HepG2 (cell line): Measurements from ENCODE around the gene KLHL36.

ENCODE experiments used
- ARNTL ChIP-seq: sonication (generic); formaldehyde crosslinking; IDR thresholded peaks from 2 replicates; pipeline ENCODE4 v1.4.0; 2020; ENCODE audit warnings: mild to moderate bottlenecking, missing genetic modification reagents
- ATF7 ChIP-seq, 2 experiments: fragments of 450-650 bp in 1 of 2; sonication (generic) in 1 of 2; formaldehyde crosslinking in 1 of 2; IDR thresholded peaks; 2 replicates each; pipeline versions ENCODE4 v1.4.0 to v1.6.1; 2016 to 2020; ENCODE audit warnings: antibody characterized with exemption in 1 of 2, mild to moderate bottlenecking in 1 of 2, missing genetic modification reagents in 1 of 2
- EP300 ChIP-seq, 3 experiments: sonication (generic) in 1 of 3; formaldehyde crosslinking in 1 of 3; IDR thresholded peaks; 2 replicates each; pipeline versions ENCODE4 v1.5.1 to v1.6.1; 2011 to 2020; ENCODE audit warnings: low read depth in 2 of 3, low read length in 2 of 3, borderline replicate concordance in 1 of 3, improper control_type of control experiment in 1 of 3, mild to moderate bottlenecking in 1 of 3, missing genetic modification reagents in 1 of 3, moderate library complexity in 1 of 3
- EZH2 ChIP-seq: conservative IDR thresholded peaks from 2 replicates; pipeline ENCODE4 v1.6.1; 2012; ENCODE audit warnings: mild to moderate bottlenecking, low read depth, low read length, moderate library complexity
- LCORL ChIP-seq, 2 experiments: fragments of 450-650 bp in 1 of 2; sonication (generic) in 1 of 2; formaldehyde crosslinking in 1 of 2; IDR thresholded peaks; 2 replicates each; pipeline versions ENCODE4 v1.5.0 to v1.6.1; 2017 to 2020; ENCODE audit warnings: antibody characterized with exemption in 1 of 2, missing genetic modification reagents in 1 of 2
- MAZ ChIP-seq, 2 experiments: sonication (generic) in 1 of 2; formaldehyde crosslinking in 1 of 2; IDR thresholded peaks; 2 replicates each; pipeline versions ENCODE4 v1.5.0 to v1.6.1; 2012 to 2020; ENCODE audit warnings: low read depth in 2 of 2, mild to moderate bottlenecking in 2 of 2, borderline replicate concordance in 1 of 2, improper control_type of control experiment in 1 of 2, low read length in 1 of 2, missing genetic modification reagents in 1 of 2, moderate library complexity in 1 of 2
- NFIC ChIP-seq: IDR thresholded peaks from 2 replicates; pipeline ENCODE4 v1.6.1; 2012; ENCODE audit warnings: mild to moderate bottlenecking, low read length, inconsistent platforms
- TCF7 ChIP-seq: sonication (generic); IDR thresholded peaks from 2 replicates; pipeline ENCODE4 v1.6.1; 2016; ENCODE audit warnings: antibody characterized with exemption, low read depth
- TF ChIP-seq, protein P1 (sequence below): sonication (generic); formaldehyde crosslinking; IDR thresholded peaks from 2 replicates; pipeline ENCODE4 v1.4.0; 2020; ENCODE audit warnings: missing genetic modification reagents
- TF ChIP-seq, protein P2 (sequence below): IDR thresholded peaks from 2 replicates; pipeline ENCODE4 v1.6.1; 2016; ENCODE audit warnings: low read depth, control low read depth
- TF ChIP-seq, protein P3 (sequence below): sonication (generic); formaldehyde crosslinking; IDR thresholded peaks from 2 replicates; pipeline ENCODE4 v1.5.0; 2020; ENCODE audit warnings: mild to moderate bottlenecking, missing genetic modification reagents, moderate library complexity

DNA sequence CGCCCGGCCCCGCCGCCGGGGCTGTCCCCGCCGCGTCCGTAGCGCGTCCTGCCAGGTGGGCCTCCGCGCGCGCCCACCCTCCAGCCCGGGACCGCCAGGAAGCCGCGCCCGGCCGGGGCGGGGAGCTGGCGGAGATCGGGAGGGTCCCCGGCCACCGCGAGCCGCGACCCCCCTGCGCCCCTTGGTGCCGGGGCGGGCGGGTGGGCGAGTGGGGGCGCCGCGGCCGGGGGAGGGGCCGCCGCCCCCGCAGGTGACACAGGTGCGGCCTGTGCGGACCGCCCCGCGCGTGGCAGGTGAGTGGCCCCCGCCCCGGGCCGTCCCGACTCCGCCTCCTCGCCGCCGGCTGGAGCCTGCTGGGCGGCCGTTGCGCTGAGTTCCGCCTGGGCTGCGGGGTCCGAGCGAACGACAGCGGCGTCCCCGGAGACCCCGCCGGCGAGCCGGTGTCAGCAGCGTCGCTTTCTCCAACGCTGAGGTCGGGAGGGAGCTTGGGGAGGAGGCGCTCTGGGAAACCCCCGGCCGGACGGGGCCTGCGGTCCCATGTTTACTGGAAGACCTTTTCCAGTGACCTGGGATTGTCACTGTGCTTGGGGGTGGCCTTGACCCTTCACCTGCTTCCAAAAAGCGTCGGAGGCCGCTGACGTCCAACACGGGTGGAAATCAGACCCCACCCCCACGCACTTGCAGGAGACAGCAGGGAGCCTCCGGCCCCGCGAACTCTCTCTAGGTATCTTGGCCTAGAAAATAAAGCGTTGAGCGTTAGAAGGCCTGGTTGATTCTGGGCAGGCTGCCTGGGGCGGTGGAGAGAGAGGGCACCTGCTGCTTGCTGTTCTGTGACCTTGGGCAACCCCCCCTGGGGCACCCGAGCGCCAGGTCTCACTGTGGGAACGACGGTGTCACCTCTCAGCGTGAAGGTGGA lies 542 bp downstream of the KLHL36 start:
- TF ChIP-seq EP300 (IDR thresholded peaks at IDR 0.05; ENCODE audit: low read depth in 2 of 2, low read length in 2 of 2) = 0 out of 4 replicates have a peak, but pooled peaks of 1 of the 2 experiments have one; percentile 37
- no peak for TF ChIP-seq EP300 (CRISPR knock-in tag; IDR thresholded peaks at IDR 0.05; ENCODE audit: borderline replicate concordance)
- TF ChIP-seq, protein P1, sequence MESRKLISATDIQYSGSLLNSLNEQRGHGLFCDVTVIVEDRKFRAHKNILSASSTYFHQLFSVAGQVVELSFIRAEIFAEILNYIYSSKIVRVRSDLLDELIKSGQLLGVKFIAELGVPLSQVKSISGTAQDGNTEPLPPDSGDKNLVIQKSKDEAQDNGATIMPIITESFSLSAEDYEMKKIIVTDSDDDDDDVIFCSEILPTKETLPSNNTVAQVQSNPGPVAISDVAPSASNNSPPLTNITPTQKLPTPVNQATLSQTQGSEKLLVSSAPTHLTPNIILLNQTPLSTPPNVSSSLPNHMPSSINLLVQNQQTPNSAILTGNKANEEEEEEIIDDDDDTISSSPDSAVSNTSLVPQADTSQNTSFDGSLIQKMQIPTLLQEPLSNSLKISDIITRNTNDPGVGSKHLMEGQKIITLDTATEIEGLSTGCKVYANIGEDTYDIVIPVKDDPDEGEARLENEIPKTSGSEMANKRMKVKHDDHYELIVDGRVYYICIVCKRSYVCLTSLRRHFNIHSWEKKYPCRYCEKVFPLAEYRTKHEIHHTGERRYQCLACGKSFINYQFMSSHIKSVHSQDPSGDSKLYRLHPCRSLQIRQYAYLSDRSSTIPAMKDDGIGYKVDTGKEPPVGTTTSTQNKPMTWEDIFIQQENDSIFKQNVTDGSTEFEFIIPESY (CRISPR knock-in tag) = peak; percentile 70
- TF ChIP-seq ARNTL (CRISPR knock-in tag) = no peak
- TF ChIP-seq NFIC = no peak
- TF ChIP-seq, protein P2, sequence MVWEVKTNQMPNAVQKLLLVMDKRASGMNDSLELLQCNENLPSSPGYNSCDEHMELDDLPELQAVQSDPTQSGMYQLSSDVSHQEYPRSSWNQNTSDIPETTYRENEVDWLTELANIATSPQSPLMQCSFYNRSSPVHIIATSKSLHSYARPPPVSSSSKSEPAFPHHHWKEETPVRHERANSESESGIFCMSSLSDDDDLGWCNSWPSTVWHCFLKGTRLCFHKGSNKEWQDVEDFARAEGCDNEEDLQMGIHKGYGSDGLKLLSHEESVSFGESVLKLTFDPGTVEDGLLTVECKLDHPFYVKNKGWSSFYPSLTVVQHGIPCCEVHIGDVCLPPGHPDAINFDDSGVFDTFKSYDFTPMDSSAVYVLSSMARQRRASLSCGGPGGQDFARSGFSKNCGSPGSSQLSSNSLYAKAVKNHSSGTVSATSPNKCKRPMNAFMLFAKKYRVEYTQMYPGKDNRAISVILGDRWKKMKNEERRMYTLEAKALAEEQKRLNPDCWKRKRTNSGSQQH (CRISPR knock-in tag) = no peak
- TF ChIP-seq, protein P3, sequence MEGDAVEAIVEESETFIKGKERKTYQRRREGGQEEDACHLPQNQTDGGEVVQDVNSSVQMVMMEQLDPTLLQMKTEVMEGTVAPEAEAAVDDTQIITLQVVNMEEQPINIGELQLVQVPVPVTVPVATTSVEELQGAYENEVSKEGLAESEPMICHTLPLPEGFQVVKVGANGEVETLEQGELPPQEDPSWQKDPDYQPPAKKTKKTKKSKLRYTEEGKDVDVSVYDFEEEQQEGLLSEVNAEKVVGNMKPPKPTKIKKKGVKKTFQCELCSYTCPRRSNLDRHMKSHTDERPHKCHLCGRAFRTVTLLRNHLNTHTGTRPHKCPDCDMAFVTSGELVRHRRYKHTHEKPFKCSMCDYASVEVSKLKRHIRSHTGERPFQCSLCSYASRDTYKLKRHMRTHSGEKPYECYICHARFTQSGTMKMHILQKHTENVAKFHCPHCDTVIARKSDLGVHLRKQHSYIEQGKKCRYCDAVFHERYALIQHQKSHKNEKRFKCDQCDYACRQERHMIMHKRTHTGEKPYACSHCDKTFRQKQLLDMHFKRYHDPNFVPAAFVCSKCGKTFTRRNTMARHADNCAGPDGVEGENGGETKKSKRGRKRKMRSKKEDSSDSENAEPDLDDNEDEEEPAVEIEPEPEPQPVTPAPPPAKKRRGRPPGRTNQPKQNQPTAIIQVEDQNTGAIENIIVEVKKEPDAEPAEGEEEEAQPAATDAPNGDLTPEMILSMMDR (CRISPR knock-in tag) = no peak
- TF ChIP-seq ATF7 (IDR thresholded peaks at IDR 0.05) = no peak
- TF ChIP-seq ATF7 (CRISPR knock-in tag; IDR thresholded peaks at IDR 0.05) = no peak
- TF ChIP-seq EZH2 = no peak
- no peak for TF ChIP-seq TCF7
- no peak for TF ChIP-seq LCORL (IDR thresholded peaks at IDR 0.05)
- 0 out of 2 replicates have a peak, but pooled peaks have one; percentile 31 for TF ChIP-seq LCORL (CRISPR knock-in tag; IDR thresholded peaks at IDR 0.05)
- TF ChIP-seq MAZ (IDR thresholded peaks at IDR 0.05; ENCODE audit: borderline replicate concordance, low read depth, low read length) = no peak
- 0 out of 2 replicates have a peak, but pooled peaks have one; percentile 31 for TF ChIP-seq MAZ (CRISPR knock-in tag; IDR thresholded peaks at IDR 0.05; ENCODE audit: low read depth)
